ENCODE measurements around the gene CSTF2T.

DNA sequence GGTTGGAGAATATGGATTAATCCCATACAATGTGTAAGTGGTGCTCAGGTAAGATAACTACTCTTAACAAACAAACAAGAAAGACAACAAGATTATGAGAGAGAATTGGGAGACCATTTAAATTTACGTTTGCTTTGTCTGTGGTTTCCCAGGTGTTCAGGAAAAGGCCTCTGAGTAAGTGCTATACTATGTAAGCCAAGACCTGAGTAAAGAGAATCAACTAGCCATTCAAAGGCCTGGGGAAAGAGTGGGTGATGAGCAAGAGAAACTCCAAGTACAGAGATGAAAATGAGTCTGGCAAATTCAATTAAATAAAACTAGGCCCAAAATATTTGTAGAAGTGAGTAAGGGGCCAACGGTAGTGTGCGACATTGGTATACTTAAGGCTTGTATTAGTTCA, 9.9 kb downstream of the CSTF2T start:
- no peak for TF ChIP-seq POLR2A (IDR thresholded peaks at IDR 0.05)
- TF ChIP-seq, protein P1, sequence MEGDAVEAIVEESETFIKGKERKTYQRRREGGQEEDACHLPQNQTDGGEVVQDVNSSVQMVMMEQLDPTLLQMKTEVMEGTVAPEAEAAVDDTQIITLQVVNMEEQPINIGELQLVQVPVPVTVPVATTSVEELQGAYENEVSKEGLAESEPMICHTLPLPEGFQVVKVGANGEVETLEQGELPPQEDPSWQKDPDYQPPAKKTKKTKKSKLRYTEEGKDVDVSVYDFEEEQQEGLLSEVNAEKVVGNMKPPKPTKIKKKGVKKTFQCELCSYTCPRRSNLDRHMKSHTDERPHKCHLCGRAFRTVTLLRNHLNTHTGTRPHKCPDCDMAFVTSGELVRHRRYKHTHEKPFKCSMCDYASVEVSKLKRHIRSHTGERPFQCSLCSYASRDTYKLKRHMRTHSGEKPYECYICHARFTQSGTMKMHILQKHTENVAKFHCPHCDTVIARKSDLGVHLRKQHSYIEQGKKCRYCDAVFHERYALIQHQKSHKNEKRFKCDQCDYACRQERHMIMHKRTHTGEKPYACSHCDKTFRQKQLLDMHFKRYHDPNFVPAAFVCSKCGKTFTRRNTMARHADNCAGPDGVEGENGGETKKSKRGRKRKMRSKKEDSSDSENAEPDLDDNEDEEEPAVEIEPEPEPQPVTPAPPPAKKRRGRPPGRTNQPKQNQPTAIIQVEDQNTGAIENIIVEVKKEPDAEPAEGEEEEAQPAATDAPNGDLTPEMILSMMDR (IDR thresholded peaks at IDR 0.05), result no peak
